ENCODE results near the gene MIEN1. TPM values are rescaled to one million over a fixed set of nuclear protein-coding genes. Genes with fewer than 3 reads are reported as not detected.

The MIEN1 gene
- total and polyA plus RNA-seq, 12 donors: 27.7 to 190 (median 41.1) TPM

DNA sequence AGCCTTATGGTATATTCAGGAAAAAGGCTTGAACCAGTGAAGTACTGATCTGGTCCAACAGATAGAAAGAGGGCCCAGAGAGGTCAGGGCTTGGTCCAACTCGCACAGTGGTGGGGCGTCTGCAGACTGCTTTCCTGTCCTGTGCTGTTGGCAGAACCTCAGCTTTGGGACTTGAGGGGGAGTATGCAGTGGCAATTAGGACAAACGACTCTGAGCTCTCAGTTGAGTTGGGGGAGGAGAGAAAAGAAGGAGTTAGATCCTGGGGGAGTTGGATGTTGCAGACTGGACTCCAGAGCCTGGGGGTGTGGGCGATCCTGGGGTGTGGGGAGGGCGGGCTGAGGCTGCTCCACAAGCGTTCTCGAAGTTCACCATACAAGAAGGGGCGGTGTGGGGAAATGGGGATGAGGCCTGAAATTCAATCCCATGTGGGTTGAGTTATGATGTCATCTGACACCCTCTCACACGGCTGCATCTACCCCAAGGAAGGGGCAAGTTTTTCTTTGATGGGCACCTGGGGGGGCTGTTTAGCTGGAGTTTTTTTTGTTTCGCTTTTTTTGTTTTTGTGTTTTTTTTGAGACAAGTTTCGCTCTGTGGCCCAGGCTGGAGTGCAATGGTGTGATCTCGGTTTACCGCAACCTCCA, 22.0 kb upstream of the MIEN1 start:
- ATAC-seq (no peak), DNase-seq (no peak)
- no peaks in the 10 kb centered on the region for H3K27me3 ChIP-seq
- H3K4me3 ChIP-seq: no peak overlapping the region
- H3K27ac ChIP-seq: no peak overlapping the region
- H3K36me3 ChIP-seq: no peaks in the 10 kb centered on the region
- WGBS, 2 donors: 77 to 81% methylated on average over 13 of the region's 13 CpGs
- intact Hi-C loops (cut with DNase I): loop anchor here in 8 of 10 donors (5.0 to 10.0 kb wide), 7 partner anchors 85 to 208 kb away; partner anchors contain the start of genes STARD3 (in 2 of the 8), PNMT (in 1 of the 8) and TCAP (in 1 of the 8)
- peaks cover 4 to 39% (median 32%) of the 10 kb centered on the region in 9 donors for H3K4me1 ChIP-seq
- TF ChIP-seq, protein P1, sequence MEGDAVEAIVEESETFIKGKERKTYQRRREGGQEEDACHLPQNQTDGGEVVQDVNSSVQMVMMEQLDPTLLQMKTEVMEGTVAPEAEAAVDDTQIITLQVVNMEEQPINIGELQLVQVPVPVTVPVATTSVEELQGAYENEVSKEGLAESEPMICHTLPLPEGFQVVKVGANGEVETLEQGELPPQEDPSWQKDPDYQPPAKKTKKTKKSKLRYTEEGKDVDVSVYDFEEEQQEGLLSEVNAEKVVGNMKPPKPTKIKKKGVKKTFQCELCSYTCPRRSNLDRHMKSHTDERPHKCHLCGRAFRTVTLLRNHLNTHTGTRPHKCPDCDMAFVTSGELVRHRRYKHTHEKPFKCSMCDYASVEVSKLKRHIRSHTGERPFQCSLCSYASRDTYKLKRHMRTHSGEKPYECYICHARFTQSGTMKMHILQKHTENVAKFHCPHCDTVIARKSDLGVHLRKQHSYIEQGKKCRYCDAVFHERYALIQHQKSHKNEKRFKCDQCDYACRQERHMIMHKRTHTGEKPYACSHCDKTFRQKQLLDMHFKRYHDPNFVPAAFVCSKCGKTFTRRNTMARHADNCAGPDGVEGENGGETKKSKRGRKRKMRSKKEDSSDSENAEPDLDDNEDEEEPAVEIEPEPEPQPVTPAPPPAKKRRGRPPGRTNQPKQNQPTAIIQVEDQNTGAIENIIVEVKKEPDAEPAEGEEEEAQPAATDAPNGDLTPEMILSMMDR (IDR thresholded peaks at IDR 0.05): no peak
- H3K9me3 ChIP-seq: no peaks in the 10 kb centered on the region

DNA sequence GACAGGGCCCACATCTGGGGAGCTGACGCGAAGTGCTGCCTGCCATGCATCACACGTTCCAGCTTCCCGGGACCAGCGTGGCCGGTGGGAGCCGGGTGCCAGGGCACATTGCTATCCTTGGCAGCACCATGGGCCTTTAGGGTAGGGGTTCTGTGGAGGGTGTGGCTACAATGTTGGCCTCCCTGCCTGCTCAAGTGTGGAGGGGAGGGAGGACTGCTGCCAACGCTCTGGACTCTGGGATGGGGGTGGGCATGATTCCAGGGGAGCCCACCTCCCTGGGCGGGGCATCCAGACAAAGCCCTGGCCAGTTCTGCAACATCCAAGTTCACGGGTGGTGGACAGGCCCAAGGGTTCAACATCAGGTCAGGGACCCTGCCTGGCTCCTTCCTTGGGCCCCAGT, 21.3 kb upstream of the MIEN1 start:
- TF ChIP-seq, protein P1 (IDR thresholded peaks at IDR 0.05): no peak
- 46 to 53% methylated on average over 10 of the region's 10 CpGs for WGBS, 2 donors
- H3K27me3 ChIP-seq: no peaks in the 10 kb centered on the region

DNA sequence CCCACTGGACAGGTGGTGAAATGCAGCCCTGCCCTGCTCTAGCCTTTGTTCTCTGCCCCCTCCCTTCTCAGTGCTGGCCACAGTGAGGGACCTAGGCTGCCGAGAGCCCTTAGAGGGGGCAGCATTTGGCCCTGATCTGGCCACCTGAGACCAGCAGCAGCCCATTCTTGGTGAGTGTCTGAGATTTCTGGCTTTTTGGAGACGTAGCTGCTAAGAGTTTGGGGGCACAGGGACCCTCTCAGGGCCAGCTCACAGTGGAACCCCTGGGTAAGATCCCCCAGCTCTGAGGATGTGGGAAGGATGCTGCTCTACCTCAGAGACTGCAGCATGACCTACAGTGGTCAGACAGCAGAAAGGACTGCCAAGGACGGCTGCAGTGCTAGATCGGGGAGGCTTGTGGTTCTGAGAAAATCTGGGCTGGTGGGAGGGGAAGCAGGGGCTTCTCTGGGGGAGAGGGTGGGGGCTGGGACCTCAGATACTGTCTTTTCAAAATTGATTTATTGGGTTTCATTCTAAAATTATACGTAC, 20.7 kb upstream of the MIEN1 start:
- WGBS, 2 donors: 64 to 69% methylated on average over 5 of the region's 5 CpGs
- DNase-seq: no peak

More for the DNA sequence above, 21.3 kb upstream of the MIEN1 start:
- Histone ChIP-seq H3K4me3 (no peak overlapping the region), H3K4me1 (peaks cover 4 to 39% (median 31%) of the 10 kb centered on the region in 9 donors), H3K9me3 (no peaks in the 10 kb centered on the region), H3K36me3 (no peaks in the 10 kb centered on the region), H3K27ac (no peak overlapping the region)
- intact Hi-C loops (cut with DNase I): loop anchor here in 8 of 10 donors (5.0 to 10.0 kb wide), 7 partner anchors 84 to 207 kb away; partner anchors contain the start of genes STARD3 (in 2 of the 8), PNMT (in 1 of the 8) and TCAP (in 1 of the 8)
- DNase-seq (no peak), ATAC-seq (no peak)

More for the DNA sequence above, 20.7 kb upstream of the MIEN1 start:
- H3K9me3 ChIP-seq: no peaks in the 10 kb centered on the region
- H3K27ac ChIP-seq: peak overlapping the region in 1 of 10 donors; percentile 65
- H3K36me3 ChIP-seq: no peaks in the 10 kb centered on the region
- H3K4me1 ChIP-seq: peaks cover 4 to 39% (median 28%) of the 10 kb centered on the region in 9 donors
- ATAC-seq: no peak
- H3K4me3 ChIP-seq: no peak overlapping the region
- TF ChIP-seq, protein P1 (IDR thresholded peaks at IDR 0.05): no peak
- intact Hi-C loops (cut with DNase I): loop anchor here in 8 of 10 donors (5.0 to 10.0 kb wide), 7 partner anchors 84 to 206 kb away; partner anchors contain the start of genes STARD3 (in 2 of the 8), PNMT (in 1 of the 8) and TCAP (in 1 of the 8)
- no peaks in the 10 kb centered on the region for H3K27me3 ChIP-seq

Measured in heart right ventricle (tissue), 16 donors.